CD4-positive, alpha-beta memory T cell (primary cell): ENCODE results near the gene ALMS1. TPM values are rescaled to one million over a fixed set of nuclear protein-coding genes. Genes with fewer than 3 reads are reported as not detected.
"Not testable (repeated sequence)": the region's sequence is repeated elsewhere in the genome, so short reads cannot be mapped to it uniquely, and the experiment has no call there.

Experiments used
- CTCF ChIA-PET: fragments of 350-600 bp; sonication (Branson Sonifier 250); formaldehyde crosslinking; loops from one replicate; lab custom pipeline; 2021; ENCODE audit warnings: inconsistent platforms; ENCODE audit not compliant: partially characterized antibody; lab: Charles Lee
- POLR2A ChIA-PET: fragments of 350-600 bp; sonication (Branson Sonifier 250); formaldehyde crosslinking; loops from one replicate; lab custom pipeline; 2021; ENCODE audit not compliant: partially characterized antibody; lab: Charles Lee
- DNase-seq, 5 donors: peaks; one replicate each; pipeline versions ENCODE4 v3.0.0 to v3.0.0-alpha.2; 2020 to 2022; ENCODE audit warnings: mixed read lengths in 1 of 5
- H3K27ac ChIP-seq: one replicate; pipeline ENCODE4 v1.7.0; 2013; ENCODE audit warnings: low read depth, low read length
- H3K27me3 ChIP-seq: 2 replicates; pipeline ENCODE4 v1.7.0; 2013; ENCODE audit warnings: mild to moderate bottlenecking, low read length, moderate library complexity; ENCODE audit not compliant: insufficient read depth
- H3K36me3 ChIP-seq: 2 replicates; pipeline ENCODE4 v1.7.0; 2013; ENCODE audit warnings: mild to moderate bottlenecking, low read length, moderate library complexity; ENCODE audit not compliant: insufficient read depth
- H3K4me1 ChIP-seq: 2 replicates; pipeline ENCODE4 v1.7.0; 2013; ENCODE audit warnings: mild to moderate bottlenecking, low read length, moderate library complexity; ENCODE audit not compliant: insufficient read depth
- H3K4me3 ChIP-seq, 2 donors: one replicate each; pipeline ENCODE4 v1.7.0; 2013; ENCODE audit warnings: low read length in 2 of 2, mild to moderate bottlenecking in 1 of 2
- H3K9me3 ChIP-seq, 2 donors: one replicate each; pipeline ENCODE4 v1.7.0; 2013; ENCODE audit warnings: low read length in 2 of 2, control low read depth in 1 of 2; ENCODE audit not compliant: control insufficient read depth in 1 of 2
- H3K27ac Mint-ChIP-seq, 7 donors: one replicate each; pipeline ENCODE4 v1.8.0; 2020 to 2021; ENCODE audit warnings: mixed read lengths in 7 of 7, mild to moderate bottlenecking in 6 of 7, inconsistent platforms in 3 of 7, moderate library complexity in 3 of 7
- H3K27me3 Mint-ChIP-seq, 2 donors: one replicate each; pipeline ENCODE4 v1.8.0; 2020 to 2021; ENCODE audit warnings: mixed read lengths in 2 of 2
- H3K36me3 Mint-ChIP-seq, 2 donors: one replicate each; pipeline ENCODE4 v1.8.0; 2020 to 2021; ENCODE audit warnings: mixed read lengths in 2 of 2, inconsistent platforms in 1 of 2, mild to moderate bottlenecking in 1 of 2
- H3K4me1 Mint-ChIP-seq, 4 donors: one replicate each; pipeline ENCODE4 v1.8.0; 2020 to 2021; ENCODE audit warnings: mixed read lengths in 4 of 4, mild to moderate bottlenecking in 1 of 4
- H3K4me3 Mint-ChIP-seq, 8 donors: one replicate each; pipeline ENCODE4 v1.8.0; 2020 to 2021; ENCODE audit warnings: mixed read lengths in 8 of 8, mild to moderate bottlenecking in 7 of 8, moderate library complexity in 6 of 8, inconsistent platforms in 3 of 8
- H3K9me3 Mint-ChIP-seq, 8 donors: one replicate each; pipeline ENCODE4 v1.8.0; 2020 to 2021; ENCODE audit warnings: mixed read lengths in 8 of 8, mild to moderate bottlenecking in 5 of 8, inconsistent platforms in 3 of 8, moderate library complexity in 1 of 8
- intact Hi-C: fragments of 100-400 bp; cut with micrococcal nuclease; formaldehyde crosslinking; loops from one replicate; pipeline ENCODE4 v1.15.1; 2023
- polyA plus RNA-seq, 2 donors: library from polyadenylated mRNA; unstranded; fragments of 300-500 nt; fragmentation: Illumina TruSeq; gene quantifications; one replicate each; pipeline ENCODE4 v1.2.3, GENCODE V29; 2021
- total RNA-seq, 2 experiments: library from RNA; stranded (reverse); gene quantifications; one replicate each; pipeline ENCODE4 v1.2.3, GENCODE V29; 2021

ALMS1 gene
- total and polyA plus RNA-seq, 4 experiments from 2014 or later: 0.83 to 42.9 (median 19.5) TPM

GRCh38 chr2:73642338-73643018, 256.8 kb downstream of the ALMS1 start, which contains the start of gene NAT8:
NAT8 (minus strand) TSS chr2:73642422; CDS start chr2:73641628, 794 bp downstream.
- H3K4me1 Mint-ChIP-seq: no peaks in the 10 kb centered on the region
- H3K36me3 Mint-ChIP-seq: no peaks in the 10 kb centered on the region
- H3K27me3 Mint-ChIP-seq: peaks cover 5 to 23% of the 10 kb centered on the region in 2 donors
- intact Hi-C loops: no loop called here
- no peaks in the 10 kb centered on the region for H3K4me1 ChIP-seq
- H3K27ac ChIP-seq: no peak within 1 kb of the TSS
- peaks cover 0 to 15% (median 5%) of the 10 kb centered on the region in 8 donors for H3K9me3 Mint-ChIP-seq
- CTCF ChIA-PET: interaction anchor here (1.2 kb wide), 1 partner anchor 12 kb away, joined by 4 read pairs; no protein-coding TSS in a partner anchor
- H3K27me3 ChIP-seq: no peaks in the 10 kb centered on the region
- DNase-seq: no peak
- peak within 1 kb of the TSS in 1 of 8 donors; percentile 44 for H3K4me3 Mint-ChIP-seq
- H3K36me3 ChIP-seq: no peaks in the 10 kb centered on the region
- POLR2A ChIA-PET: no interaction called here
- peaks cover 0 to 5% of the 10 kb centered on the region in 2 donors for H3K9me3 ChIP-seq
- no peak within 1 kb of the TSS for H3K4me3 ChIP-seq
- no peak within 1 kb of the TSS for H3K27ac Mint-ChIP-seq

- H3K27ac ChIP-seq, H3K4me3 Mint-ChIP-seq, H3K4me3 ChIP-seq, DNase-seq, H3K9me3 ChIP-seq, H3K4me1 ChIP-seq, H3K4me1 Mint-ChIP-seq, H3K27me3 ChIP-seq, H3K9me3 Mint-ChIP-seq, POLR2A ChIA-PET, H3K27ac Mint-ChIP-seq, CTCF ChIA-PET, H3K36me3 ChIP-seq, H3K36me3 Mint-ChIP-seq, intact Hi-C loops: not testable (repeated sequence)
- H3K27me3 Mint-ChIP-seq: peaks cover 1 to 18% of the 10 kb centered on the region in 2 donors
Observed at GRCh38 chr2:73647690-73648089, 262.1 kb downstream of the ALMS1 start.

GRCh38 chr2:73651591-73652230, 266.1 kb downstream of the ALMS1 start:
- H3K4me1 Mint-ChIP-seq: no peaks in the 10 kb centered on the region
- no peaks in the 10 kb centered on the region for H3K27me3 ChIP-seq
- POLR2A ChIA-PET: no interaction called here
- H3K4me3 Mint-ChIP-seq: no peak overlapping the region
- no peaks in the 10 kb centered on the region for H3K4me1 ChIP-seq
- no peaks in the 10 kb centered on the region for H3K36me3 Mint-ChIP-seq
- H3K27ac Mint-ChIP-seq: no peak overlapping the region
- DNase-seq: no peak
- no peak overlapping the region for H3K4me3 ChIP-seq
- H3K9me3 ChIP-seq: no peaks in the 10 kb centered on the region
- H3K36me3 ChIP-seq: no peaks in the 10 kb centered on the region
- H3K27me3 Mint-ChIP-seq: peaks cover 1 to 3% of the 10 kb centered on the region in 2 donors
- peaks cover 0 to 6% (median 0%) of the 10 kb centered on the region in 8 donors for H3K9me3 Mint-ChIP-seq
- intact Hi-C loops: no loop called here
- CTCF ChIA-PET: no interaction called here
- no peak overlapping the region for H3K27ac ChIP-seq

DNA sequence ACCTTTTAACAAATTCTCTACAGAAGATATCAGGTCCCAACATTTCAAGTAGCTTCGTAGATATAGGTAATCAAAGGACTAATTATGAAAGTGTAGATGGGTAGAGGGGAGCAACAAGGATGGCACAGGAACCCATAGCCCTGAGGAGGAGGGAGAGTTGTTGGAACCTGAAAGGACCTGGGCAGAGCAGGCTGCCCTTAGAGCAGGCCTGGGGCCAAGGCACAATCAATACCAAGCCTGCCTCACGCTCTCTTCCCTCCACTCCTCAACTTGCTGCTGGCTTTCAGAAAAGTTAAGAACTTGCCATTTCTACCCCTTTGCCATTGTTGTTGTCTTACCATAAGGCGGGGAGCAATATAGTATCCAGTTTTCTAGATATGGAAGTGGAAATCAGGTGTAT, 266.7 kb downstream of the ALMS1 start:
- Mint-ChIP-seq H3K36me3 (no peaks in the 10 kb centered on the region), H3K4me3 (no peak overlapping the region), H3K27me3 (peaks cover 1 to 2% of the 10 kb centered on the region in 2 donors), H3K9me3 (peaks cover 0 to 6% (median 0%) of the 10 kb centered on the region in 8 donors), H3K27ac (no peak overlapping the region), H3K4me1 (no peaks in the 10 kb centered on the region)
- Histone ChIP-seq H3K4me1 (no peaks in the 10 kb centered on the region), H3K36me3 (no peaks in the 10 kb centered on the region), H3K27ac (no peak overlapping the region), H3K9me3 (no peaks in the 10 kb centered on the region), H3K4me3 (no peak overlapping the region), H3K27me3 (no peaks in the 10 kb centered on the region)
- intact Hi-C loops: no loop called here
- ChIA-PET CTCF (no interaction called here), POLR2A (no interaction called here)
- no peak for DNase-seq

GRCh38 chr2:73654175-73654574, 268.5 kb downstream of the ALMS1 start:
- no peak overlapping the region for H3K4me3 Mint-ChIP-seq
- no peaks in the 10 kb centered on the region for H3K4me1 Mint-ChIP-seq
- DNase-seq: no peak
- H3K27me3 Mint-ChIP-seq: peaks cover 1 to 2% of the 10 kb centered on the region in 2 donors
- ChIA-PET POLR2A (no interaction called here), CTCF (no interaction called here)
- intact Hi-C loops: no loop called here
- H3K36me3 Mint-ChIP-seq: no peaks in the 10 kb centered on the region
- no peaks in the 10 kb centered on the region for H3K9me3 ChIP-seq
- no peaks in the 10 kb centered on the region for H3K27me3 ChIP-seq
- no peaks in the 10 kb centered on the region for H3K4me1 ChIP-seq
- H3K4me3 ChIP-seq: no peak overlapping the region
- no peaks in the 10 kb centered on the region for H3K36me3 ChIP-seq
- no peak overlapping the region for H3K27ac Mint-ChIP-seq
- peaks cover 0 to 6% (median 2%) of the 10 kb centered on the region in 8 donors for H3K9me3 Mint-ChIP-seq
- no peak overlapping the region for H3K27ac ChIP-seq

Other genes with a start within 250 kb of the ALMS1 start
- not detected for gene NOTO, start 183.3 kb upstream of the ALMS1 start, total RNA-seq
- not detected for gene NOTO, start 183.3 kb upstream of the ALMS1 start, polyA plus RNA-seq
- 10 to 100 TPM; 38.4 to 38.9 TPM for gene SMYD5, start 171.6 kb upstream of the ALMS1 start, total RNA-seq
- 10 to 100 TPM; 21.3 to 23.5 TPM for gene SMYD5, start 171.6 kb upstream of the ALMS1 start, polyA plus RNA-seq
- gene PRADC1, start 152.6 kb upstream of the ALMS1 start, total RNA-seq: 1 to 10 TPM; 7.0 to 7.4 TPM
- 10 to 100 TPM; 20.5 to 41.5 TPM for gene PRADC1, start 152.6 kb upstream of the ALMS1 start, polyA plus RNA-seq
- gene CCT7, start 151.5 kb upstream of the ALMS1 start, total RNA-seq: 100 to 1,000 TPM; 187 to 188 TPM
- 100 to 1,000 TPM; 239 to 400 TPM for gene CCT7, start 151.5 kb upstream of the ALMS1 start, polyA plus RNA-seq
- gene FBXO41, start 101.4 kb upstream of the ALMS1 start, total RNA-seq: 10 to 100 TPM in 1 of 2 experiments, 1 to 10 TPM in 1; 9.8 to 11.4 TPM
- 1 to 10 TPM in 1 of 2 donors, not detected in 1; 1.6 TPM for gene FBXO41, start 101.4 kb upstream of the ALMS1 start, polyA plus RNA-seq
- gene EGR4, start 92.3 kb upstream of the ALMS1 start, total RNA-seq: not detected
- gene EGR4, start 92.3 kb upstream of the ALMS1 start, polyA plus RNA-seq: not detected